ENCODE data around the gene ZNRF3.

The ZNRF3 gene

DNA sequence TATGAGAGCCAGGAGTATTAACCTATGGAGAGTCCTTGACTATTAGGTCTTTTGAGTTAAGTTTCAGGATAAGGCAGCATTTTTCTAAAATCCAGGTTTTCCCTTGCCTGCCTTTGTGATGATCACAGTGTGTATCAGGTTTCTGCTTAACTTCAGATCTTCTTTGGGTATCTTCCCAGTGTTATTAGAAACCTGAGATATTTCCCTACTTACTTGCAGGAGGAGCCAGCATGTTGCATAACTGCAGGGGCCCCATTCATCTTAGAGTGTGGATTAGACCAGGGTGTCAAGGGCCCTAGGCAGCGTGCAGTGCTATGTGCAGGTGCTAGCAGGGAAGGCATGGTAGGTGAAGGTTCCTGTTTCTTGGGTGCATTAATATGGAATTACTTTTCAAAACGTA is 69.5 kb downstream of the ZNRF3 start:
- no peak overlapping the region for H3K4me3 ChIP-seq (replicated peaks; ENCODE audit: low read depth, low read length)
- TF ChIP-seq, protein P1, sequence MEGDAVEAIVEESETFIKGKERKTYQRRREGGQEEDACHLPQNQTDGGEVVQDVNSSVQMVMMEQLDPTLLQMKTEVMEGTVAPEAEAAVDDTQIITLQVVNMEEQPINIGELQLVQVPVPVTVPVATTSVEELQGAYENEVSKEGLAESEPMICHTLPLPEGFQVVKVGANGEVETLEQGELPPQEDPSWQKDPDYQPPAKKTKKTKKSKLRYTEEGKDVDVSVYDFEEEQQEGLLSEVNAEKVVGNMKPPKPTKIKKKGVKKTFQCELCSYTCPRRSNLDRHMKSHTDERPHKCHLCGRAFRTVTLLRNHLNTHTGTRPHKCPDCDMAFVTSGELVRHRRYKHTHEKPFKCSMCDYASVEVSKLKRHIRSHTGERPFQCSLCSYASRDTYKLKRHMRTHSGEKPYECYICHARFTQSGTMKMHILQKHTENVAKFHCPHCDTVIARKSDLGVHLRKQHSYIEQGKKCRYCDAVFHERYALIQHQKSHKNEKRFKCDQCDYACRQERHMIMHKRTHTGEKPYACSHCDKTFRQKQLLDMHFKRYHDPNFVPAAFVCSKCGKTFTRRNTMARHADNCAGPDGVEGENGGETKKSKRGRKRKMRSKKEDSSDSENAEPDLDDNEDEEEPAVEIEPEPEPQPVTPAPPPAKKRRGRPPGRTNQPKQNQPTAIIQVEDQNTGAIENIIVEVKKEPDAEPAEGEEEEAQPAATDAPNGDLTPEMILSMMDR (IDR thresholded peaks at IDR 0.05; ENCODE audit: insufficient read depth, low read length, poor library complexity, severe bottlenecking) = no peak

DNA sequence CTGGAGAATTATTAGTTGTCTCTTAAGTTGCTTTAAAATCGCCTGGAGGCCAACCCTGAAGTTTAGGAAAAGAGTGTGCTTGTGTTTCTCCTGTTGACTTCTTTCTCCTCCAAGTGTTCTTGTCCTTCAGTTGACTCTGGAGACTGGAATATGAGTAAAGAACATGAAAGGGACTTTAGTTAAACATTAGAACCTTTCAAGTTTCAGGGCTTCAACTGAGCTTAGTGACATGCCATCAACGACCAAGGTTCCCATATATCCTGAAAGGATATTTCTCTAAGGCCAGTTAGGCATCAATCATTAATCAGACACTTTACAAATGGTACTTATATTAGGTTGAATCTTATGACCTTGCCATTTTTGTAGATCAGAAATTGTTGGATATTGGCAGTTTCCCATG is 70.0 kb downstream of the ZNRF3 start:
- Histone ChIP-seq H3K36me3 (ENCODE audit: control insufficient read depth, insufficient read depth, low read length) (no peaks in the 10 kb centered on the region), H3K27me3 (replicated peaks; ENCODE audit: control insufficient read depth, insufficient read depth, low read length) (no peaks in the 10 kb centered on the region), H3K4me3 (replicated peaks; ENCODE audit: low read depth, low read length) (no peak overlapping the region)
- no peak for DNase-seq (ENCODE audit: extremely low read depth, insufficient read length)
- TF ChIP-seq, protein P1 (IDR thresholded peaks at IDR 0.05; ENCODE audit: insufficient read depth, low read length, poor library complexity, severe bottlenecking) = no peak

More for the DNA sequence above, 69.5 kb downstream of the ZNRF3 start:
- DNase-seq (ENCODE audit: extremely low read depth, insufficient read length) = no peak
- H3K27me3 ChIP-seq (replicated peaks; ENCODE audit: control insufficient read depth, insufficient read depth, low read length) = no peaks in the 10 kb centered on the region
- H3K36me3 ChIP-seq (ENCODE audit: control insufficient read depth, insufficient read depth, low read length) = no peaks in the 10 kb centered on the region

DNA sequence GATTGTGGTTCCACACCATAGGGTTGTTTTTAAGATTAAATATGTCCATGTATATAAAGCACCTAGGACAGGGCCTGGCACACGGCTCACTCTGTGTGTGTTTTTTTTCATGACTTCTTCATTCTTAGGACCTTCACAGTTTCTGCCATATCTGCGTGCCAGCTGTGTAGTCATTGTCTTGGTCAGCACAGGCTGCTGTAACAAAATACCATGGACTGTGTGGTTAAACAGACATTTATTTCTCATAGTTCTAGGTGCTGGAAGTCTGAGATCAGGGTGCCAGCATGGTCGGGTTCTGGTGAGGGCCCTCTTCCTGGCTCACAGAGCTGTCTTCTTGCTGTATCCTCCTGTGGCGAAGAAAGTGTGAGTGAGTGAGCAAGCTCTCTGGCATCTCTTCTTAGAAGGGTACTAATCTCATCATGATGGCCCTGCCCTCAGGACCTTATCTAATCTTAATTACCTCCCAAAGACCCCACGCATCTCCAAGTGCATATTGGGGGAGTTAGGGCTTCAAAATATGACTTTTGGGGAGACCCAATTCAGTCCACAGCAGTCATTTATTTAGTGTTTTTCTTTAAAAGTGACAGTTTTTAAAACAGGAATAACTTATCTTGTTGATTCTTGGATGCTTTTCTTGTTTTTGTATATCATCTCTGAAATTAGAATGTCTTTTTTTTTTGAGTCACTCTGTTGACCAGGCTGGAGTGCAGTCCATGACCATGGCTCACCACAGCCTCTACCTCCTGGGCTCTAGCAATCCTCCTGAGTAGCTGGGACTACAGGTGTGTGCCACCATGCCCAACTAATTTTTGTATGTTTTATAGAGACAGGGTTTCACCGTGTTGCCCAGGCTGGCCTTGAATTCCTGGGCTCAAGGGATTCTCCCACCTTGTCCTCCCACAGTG is 70.9 kb downstream of the ZNRF3 start:
- DNase-seq (ENCODE audit: extremely low read depth, insufficient read length) = no peak
- TF ChIP-seq, protein P1 (IDR thresholded peaks at IDR 0.05; ENCODE audit: insufficient read depth, low read length, poor library complexity, severe bottlenecking) = no peak
- Histone ChIP-seq H3K4me3 (replicated peaks; ENCODE audit: low read depth, low read length) (no peak overlapping the region), H3K36me3 (ENCODE audit: control insufficient read depth, insufficient read depth, low read length) (no peaks in the 10 kb centered on the region), H3K27me3 (replicated peaks; ENCODE audit: control insufficient read depth, insufficient read depth, low read length) (no peaks in the 10 kb centered on the region; the same call in 1 of the 2 replicates)

DNA sequence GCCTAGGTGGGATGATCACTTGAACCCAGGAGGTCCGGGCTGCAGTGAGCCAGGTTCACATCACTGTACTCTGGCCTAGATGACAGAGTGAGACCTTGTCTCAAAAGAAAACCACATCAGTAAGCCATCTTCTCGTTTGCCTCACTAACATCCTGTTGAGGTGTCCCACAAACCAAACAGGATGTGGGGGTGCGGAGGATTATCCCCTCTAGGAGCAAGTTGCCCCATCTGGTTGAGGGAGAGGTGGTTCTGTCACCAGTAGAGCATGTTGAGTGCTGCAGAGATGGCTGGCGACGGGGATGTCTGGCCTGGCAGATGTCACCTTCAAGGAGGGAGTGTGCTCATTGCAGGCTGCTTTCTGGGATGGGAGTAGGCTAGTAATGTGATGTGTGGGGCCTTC is 72.4 kb downstream of the ZNRF3 start:
- no peaks in the 10 kb centered on the region for H3K36me3 ChIP-seq (ENCODE audit: control insufficient read depth, insufficient read depth, low read length)
- TF ChIP-seq, protein P1 (IDR thresholded peaks at IDR 0.05; ENCODE audit: insufficient read depth, low read length, poor library complexity, severe bottlenecking) = no peak

DNA sequence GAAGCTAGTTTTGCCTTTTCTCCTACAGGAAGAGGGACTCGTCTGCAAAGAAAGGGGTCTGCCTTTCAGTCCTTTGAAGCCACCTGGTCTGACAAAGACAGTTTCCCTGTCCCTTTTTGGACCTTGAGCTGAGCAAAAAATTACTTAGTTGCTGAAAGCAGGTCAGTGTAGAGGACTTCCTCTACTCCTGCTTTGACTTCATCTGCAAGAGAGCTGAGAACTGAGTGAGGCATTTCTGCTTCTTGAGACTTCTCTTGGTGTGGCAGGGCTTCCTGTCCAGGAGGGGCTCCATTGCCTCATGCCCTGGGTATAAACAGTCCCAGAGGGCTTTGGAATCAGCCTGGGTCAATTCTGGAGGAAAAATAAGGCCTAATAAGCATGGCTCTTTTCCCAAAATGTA is 73.1 kb downstream of the ZNRF3 start:
- DNase-seq (ENCODE audit: extremely low read depth, insufficient read length) = no peak
- Histone ChIP-seq H3K27me3 (replicated peaks; ENCODE audit: control insufficient read depth, insufficient read depth, low read length) (no peaks in the 10 kb centered on the region; the same call in 1 of the 2 replicates), H3K36me3 (ENCODE audit: control insufficient read depth, insufficient read depth, low read length) (no peaks in the 10 kb centered on the region), H3K4me3 (replicated peaks; ENCODE audit: low read depth, low read length) (no peak overlapping the region)
- TF ChIP-seq, protein P1 (IDR thresholded peaks at IDR 0.05; ENCODE audit: insufficient read depth, low read length, poor library complexity, severe bottlenecking) = no peak

More for the DNA sequence above, 72.4 kb downstream of the ZNRF3 start:
- peak; percentile 51 for DNase-seq (ENCODE audit: extremely low read depth, insufficient read length)
- no peaks in the 10 kb centered on the region; the same call in 1 of the 2 replicates for H3K27me3 ChIP-seq (replicated peaks; ENCODE audit: control insufficient read depth, insufficient read depth, low read length)
- H3K4me3 ChIP-seq (replicated peaks; ENCODE audit: low read depth, low read length) = no peak overlapping the region
